HG02870 (cell line): ENCODE data around the gene CDH11.

Source experiments
- ATAC-seq: cut with Tn5 transposase; IDR thresholded peaks from one replicate; pipeline ENCODE4 v1.9.1; 2021; ENCODE audit warnings: mild to moderate bottlenecking, moderate library complexity; ENCODE audit not compliant: unreplicated experiment

The CDH11 gene

GRCh38 chr16:64925166-64925565 is 196.7 kb downstream of the CDH11 start:
- ATAC-seq, result no peak

GRCh38 chr16:64924086-64924485 is 197.8 kb downstream of the CDH11 start:
- ATAC-seq, result no peak

- no peak for ATAC-seq
These were observed 201.8 kb downstream of the CDH11 start for GRCh38 chr16:64919929-64920607.

- ATAC-seq, result no peak
These were observed 202.7 kb downstream of the CDH11 start for GRCh38 chr16:64919141-64919540.

- no peak for ATAC-seq
These were observed 205.8 kb downstream of the CDH11 start for GRCh38 chr16:64916051-64916450.

GRCh38 chr16:64910356-64910755 is 211.5 kb downstream of the CDH11 start:
- ATAC-seq, result no peak

- ATAC-seq, result no peak
These were observed 214.0 kb downstream of the CDH11 start for GRCh38 chr16:64907844-64908243.

GRCh38 chr16:64903770-64904169 is 218.1 kb downstream of the CDH11 start:
- no peak for ATAC-seq

- no peak for ATAC-seq
These were observed 221.3 kb downstream of the CDH11 start for GRCh38 chr16:64900517-64900916.

- no peak for ATAC-seq
These were observed 221.8 kb downstream of the CDH11 start for GRCh38 chr16:64900019-64900418.

GRCh38 chr16:64898159-64898558 is 223.7 kb downstream of the CDH11 start:
- no peak for ATAC-seq
